PC-3 (cell line): Measurements from ENCODE around the gene SLC24A5.

Experiments used
- EZH2 ChIP-seq: fragments of 300-600 bp; sonication (generic); IDR thresholded peaks from one replicate; pipeline ENCODE4 v1.6.1; 2017; ENCODE audit warnings: antibody characterized with exemption, mild to moderate bottlenecking, low read length; ENCODE audit not compliant: unreplicated experiment
- EZH2phosphoT487 ChIP-seq: fragments of 300-600 bp; sonication (generic); IDR thresholded peaks from 2 replicates; pipeline ENCODE4 v1.6.1; 2018; ENCODE audit warnings: mild to moderate bottlenecking, antibody characterized with exemption, low read length, borderline replicate concordance
- TF ChIP-seq, protein P1 (sequence below): fragments of 300-600 bp; sonication (generic); conservative IDR thresholded peaks from 2 replicates; pipeline ENCODE4 v1.5.1; 2017; ENCODE audit warnings: antibody characterized with exemption, low read depth, mild to moderate bottlenecking, low read length

DNA sequence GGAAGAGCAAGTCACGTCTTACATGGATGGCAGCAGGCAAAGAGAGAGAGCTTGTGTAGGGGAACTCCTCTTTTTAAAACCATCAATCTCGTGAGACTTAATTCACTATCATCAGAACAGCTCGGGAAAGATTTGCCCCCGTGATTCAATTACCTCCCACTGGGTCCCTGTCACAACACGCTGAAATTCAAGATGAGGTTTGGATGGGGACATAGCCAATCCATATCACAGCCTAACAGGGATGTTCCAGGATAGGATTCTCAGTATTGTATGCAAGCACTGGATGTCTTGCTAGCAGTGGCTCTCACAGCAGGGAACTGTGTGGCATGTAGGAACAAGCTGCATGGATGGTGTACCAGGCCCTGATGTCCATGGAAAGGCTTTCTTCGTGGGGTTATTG lies 47.8 kb upstream of the SLC24A5 start:
- TF ChIP-seq, protein P1, sequence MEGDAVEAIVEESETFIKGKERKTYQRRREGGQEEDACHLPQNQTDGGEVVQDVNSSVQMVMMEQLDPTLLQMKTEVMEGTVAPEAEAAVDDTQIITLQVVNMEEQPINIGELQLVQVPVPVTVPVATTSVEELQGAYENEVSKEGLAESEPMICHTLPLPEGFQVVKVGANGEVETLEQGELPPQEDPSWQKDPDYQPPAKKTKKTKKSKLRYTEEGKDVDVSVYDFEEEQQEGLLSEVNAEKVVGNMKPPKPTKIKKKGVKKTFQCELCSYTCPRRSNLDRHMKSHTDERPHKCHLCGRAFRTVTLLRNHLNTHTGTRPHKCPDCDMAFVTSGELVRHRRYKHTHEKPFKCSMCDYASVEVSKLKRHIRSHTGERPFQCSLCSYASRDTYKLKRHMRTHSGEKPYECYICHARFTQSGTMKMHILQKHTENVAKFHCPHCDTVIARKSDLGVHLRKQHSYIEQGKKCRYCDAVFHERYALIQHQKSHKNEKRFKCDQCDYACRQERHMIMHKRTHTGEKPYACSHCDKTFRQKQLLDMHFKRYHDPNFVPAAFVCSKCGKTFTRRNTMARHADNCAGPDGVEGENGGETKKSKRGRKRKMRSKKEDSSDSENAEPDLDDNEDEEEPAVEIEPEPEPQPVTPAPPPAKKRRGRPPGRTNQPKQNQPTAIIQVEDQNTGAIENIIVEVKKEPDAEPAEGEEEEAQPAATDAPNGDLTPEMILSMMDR = no peak
- TF ChIP-seq EZH2 (no peak), EZH2phosphoT487 (no peak)
